GM12872 (cell line): ENCODE data around the gene DCAF17.

Experiments
- TF ChIP-seq, protein P1 (sequence below): IDR thresholded peaks from 3 replicates; pipeline ENCODE4 v1.5.1; 2011; ENCODE audit warnings: low read depth, mild to moderate bottlenecking, low read length, moderate library complexity; ENCODE audit not compliant: insufficient read depth

Gene DCAF17

DNA sequence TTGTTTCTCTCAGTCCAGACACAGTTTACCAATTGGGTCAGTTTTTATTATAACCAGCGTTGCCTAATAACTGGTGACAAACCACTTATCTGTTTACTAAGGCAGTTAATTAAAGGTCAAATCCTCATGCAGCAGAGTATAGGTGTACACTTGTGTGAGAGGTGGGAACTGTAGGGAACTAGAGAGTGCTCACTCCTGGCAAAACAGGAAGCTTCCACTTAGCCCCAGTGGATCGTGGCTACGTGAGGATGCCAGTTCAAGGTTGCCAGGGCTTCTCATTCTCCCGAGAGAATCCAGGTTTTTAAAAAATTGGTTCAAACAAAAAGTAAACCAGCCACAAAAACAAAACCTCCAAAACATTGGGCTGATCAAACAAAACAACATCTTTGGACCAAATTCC lies 96.4 kb downstream of the DCAF17 start:
- TF ChIP-seq, protein P1, sequence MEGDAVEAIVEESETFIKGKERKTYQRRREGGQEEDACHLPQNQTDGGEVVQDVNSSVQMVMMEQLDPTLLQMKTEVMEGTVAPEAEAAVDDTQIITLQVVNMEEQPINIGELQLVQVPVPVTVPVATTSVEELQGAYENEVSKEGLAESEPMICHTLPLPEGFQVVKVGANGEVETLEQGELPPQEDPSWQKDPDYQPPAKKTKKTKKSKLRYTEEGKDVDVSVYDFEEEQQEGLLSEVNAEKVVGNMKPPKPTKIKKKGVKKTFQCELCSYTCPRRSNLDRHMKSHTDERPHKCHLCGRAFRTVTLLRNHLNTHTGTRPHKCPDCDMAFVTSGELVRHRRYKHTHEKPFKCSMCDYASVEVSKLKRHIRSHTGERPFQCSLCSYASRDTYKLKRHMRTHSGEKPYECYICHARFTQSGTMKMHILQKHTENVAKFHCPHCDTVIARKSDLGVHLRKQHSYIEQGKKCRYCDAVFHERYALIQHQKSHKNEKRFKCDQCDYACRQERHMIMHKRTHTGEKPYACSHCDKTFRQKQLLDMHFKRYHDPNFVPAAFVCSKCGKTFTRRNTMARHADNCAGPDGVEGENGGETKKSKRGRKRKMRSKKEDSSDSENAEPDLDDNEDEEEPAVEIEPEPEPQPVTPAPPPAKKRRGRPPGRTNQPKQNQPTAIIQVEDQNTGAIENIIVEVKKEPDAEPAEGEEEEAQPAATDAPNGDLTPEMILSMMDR = no peak

DNA sequence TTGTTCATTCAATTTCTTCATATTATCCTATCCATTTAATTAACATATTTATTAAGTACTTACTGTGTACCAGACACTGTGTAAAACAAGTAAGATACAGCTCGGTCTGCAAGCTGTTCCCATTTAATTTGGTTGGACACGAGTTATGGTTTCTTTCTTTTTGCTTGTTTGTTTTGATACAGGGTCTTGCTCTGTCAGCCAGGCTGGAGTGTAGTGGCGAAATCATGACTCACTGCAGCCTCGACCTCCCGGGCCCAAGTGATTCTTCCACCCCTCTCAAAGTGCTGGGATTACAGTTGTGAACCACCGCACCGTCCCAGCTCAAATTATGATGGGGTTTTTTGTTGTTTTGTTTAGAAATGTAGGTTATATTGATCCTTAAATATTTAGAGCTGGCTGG lies 97.3 kb downstream of the DCAF17 start:
- TF ChIP-seq, protein P1 = no peak

DNA sequence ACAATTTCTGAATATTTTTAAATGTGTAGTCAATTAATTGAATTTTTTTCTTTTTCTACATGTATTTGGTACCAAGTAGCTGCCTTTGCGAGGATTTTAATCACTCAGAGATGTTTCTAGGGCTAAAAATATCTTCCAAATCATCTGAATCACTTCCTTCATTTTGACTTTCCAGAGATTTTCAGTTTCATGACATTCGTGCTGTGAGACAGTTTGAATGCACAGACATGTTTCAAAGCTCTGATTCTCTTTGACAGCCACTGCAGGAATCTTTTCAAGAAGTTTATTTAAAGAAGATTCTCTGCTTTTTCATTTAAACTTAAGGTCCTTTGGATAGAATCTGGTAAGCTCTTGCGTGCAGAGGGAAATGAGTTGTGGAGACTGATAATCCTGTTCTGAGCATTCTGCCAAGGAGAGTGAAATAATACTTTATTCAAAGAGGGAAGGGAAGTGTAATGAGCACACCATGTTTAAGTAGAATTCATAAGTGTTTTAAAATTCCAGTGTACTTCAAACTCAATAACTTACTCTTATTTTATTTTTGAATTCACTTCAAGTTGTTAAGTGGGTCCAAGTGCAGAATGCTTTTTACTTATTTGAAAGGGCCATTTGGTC lies 97.9 kb downstream of the DCAF17 start:
- TF ChIP-seq, protein P1 = no peak

DNA sequence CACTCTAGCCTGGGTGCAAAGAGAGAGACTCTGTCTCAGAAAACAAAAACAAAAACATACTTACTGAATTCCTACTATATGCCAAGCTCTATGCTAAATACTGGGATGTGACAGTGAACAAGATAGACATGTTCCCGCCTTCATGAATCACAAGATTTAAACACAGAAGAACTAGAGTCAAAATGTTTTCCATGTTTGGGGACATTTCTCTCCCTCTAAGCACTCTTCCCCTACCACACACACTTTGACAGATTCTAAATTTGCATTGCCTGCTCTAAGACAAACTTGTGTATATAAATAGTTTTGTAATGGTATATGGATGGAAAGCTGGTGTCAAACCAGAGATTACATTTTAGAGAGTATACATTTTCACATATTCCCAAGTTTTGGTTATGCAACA lies 99.3 kb downstream of the DCAF17 start:
- TF ChIP-seq, protein P1 = no peak
